ENCODE measurements around the gene CCDC17.

Gene CCDC17
- total RNA-seq, result 8.9 to 10.3 reads per million in 2 donors

DNA sequence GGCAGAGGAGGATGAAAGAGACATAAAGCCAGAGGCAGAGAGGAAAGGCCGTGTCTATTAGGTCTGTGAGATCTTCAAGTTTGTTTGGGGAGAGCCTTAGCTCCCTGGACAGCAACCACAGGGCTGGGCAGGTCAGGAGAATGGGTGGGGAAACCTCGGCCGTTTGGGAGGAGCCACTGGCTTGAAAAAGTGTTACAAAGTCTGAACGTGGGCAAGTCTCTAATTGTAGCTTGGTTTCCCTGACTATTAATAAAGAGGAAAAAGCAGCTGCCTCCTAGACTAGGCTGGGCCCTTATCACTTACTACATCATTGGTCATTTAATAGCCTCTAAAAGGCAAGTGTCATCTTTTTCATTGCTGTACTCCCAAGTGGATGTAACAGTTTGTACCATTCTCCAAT, at the start of gene CCDC17:
Gene CCDC17, minus strand, starts transcription at position 83 of the 400 bp plus-strand sequence. CDS start 145 bp downstream, outside the sequence.
- no peak for DNase-seq

DNA sequence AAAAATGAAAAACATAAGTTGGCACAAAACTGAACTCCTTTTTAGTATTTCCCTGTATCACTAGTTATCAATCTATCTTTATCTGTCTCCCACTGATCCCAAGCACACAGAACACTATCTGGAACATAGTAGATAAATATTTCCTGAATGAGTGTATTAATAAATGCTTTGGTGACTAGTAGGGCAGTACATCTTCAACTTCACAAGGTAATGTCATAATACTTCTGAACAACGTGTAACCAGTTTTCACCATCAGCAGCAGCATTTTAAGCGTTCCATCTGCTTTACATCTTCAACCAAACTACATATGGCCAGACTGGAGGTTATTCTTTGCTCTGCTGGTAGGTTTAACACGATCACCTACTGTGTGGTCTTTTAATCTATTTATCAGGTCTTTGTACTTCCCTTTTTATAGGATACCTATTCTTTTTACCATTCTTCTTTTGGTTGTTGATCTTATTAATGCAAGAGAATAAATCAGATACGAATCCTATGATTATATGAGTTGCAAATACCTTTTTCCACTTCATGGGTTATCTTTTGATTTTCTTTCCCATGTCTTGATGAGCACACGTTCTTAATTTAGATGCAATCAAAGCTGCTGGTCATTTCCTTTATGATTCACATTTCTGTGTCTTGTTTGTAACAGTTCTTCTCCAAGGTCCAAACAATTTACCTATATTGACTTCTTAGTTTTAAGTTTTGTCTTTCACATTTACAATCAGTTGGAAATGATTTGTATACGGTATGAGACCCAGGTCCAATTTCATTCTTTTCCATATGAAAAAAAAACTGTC, 46.2 kb upstream of the CCDC17 start:
- no peak for DNase-seq

DNA sequence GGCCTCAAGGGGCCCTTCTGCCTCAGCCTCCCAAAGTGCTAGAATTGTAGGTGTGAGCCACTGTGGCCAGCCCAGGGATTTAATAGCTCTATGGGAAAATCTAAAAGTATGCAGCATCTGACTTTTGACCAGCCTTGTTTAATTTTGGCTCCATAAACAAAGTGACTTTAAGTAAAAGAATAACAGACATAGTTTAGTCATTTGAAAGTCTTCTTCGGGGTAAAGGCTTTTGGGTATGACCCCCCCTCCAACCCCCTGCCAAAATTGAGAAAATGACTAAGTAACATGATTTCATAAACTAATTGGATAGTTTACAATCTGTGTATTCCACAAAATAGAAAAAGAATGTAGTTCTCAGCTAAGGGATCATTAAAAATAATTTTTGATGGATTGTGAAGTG, 45.5 kb upstream of the CCDC17 start:
- no peak for DNase-seq

DNA sequence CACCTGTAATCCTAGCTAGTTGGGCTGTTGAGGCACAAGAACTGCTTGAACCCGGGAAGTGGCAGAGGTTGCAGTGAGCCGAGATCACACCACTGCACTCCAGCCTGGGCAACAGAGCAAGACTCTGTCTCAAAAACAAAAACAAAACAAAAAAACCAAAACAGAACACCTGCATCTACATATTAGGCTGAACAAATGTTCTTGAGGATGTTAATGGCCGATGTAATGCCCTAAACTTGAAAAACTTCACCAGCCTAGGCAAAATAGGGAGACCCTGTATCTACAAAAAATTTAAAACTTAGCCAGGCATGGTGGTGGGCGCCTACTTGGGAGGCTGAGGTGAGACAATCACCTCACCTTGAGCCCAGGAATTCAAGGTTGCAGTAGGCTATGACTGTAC, 44.7 kb upstream of the CCDC17 start:
- DNase-seq, result no peak

DNA sequence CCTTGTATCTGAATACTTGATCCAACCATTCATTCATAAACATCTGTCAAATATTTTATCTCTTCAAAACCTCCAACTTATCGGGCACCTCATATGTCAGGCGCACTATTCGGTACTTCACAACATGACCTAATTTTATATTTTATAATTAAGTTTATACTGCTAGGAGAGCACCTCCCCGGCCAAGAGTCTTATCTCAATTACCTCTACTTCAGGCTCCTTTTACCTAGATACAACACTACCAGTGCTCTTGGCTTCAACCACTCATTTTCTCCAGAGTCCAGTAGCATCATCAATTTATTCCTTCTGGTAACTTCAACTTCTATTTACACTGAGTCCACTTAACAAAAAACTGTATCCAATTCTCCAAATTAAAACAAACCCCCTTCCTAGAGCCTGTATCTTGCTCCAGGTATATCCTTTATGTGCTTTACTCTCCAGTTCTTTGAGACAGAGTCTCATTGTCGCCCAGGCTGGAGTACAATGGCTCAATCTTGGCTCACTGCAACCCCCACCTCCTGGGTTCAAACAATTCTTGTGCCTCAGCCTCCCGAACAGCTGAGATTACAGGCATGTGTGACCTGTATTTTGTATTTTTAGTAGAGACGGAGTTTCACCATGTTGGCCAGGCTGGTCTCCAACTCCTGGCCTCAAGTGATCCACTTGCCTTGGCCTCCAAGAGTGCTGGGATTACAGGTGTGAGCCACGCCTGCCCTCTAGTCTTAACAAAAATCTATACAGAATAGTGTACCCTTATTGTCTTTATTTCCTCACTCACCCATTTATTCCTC, 43.7 kb upstream of the CCDC17 start:
- DNase-seq, result no peak

DNA sequence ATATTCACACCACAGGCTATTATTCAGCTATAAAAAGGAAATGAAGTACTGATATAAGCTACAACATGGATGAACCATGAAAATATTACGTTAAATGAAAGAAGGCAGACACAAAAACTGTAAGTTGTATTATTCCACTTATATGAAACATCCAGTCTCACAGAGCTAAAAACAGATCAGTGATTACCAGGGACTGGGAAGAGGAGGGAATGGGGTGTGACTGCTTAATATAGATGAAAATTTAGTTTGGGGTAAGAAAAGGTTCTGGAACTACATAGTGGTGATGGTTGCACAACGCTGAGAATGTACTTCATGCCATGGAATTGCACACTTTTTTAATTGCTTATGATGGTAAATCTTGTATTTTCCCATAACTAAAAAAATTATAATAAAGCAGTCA, 43.0 kb upstream of the CCDC17 start:
- DNase-seq, result no peak

DNA sequence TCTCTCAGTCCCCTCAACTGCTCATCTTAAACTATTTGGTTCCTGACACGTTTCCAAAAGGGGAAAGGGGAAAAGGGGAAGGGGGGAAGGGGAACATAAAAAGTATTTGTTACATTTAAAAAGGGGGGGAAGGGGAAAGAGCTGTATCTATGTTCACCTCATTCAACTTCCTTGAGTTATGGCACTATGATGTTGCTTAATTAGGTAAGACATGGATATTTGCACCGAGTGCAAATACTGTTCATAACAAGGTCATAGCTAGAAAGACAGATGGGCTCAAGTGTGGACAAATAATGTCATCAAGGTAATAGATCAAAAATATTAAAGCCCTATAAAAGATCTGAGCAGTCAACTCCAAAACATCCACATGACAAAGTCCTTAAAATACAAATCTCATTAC, 36.5 kb upstream of the CCDC17 start:
- DNase-seq, result no peak

DNA sequence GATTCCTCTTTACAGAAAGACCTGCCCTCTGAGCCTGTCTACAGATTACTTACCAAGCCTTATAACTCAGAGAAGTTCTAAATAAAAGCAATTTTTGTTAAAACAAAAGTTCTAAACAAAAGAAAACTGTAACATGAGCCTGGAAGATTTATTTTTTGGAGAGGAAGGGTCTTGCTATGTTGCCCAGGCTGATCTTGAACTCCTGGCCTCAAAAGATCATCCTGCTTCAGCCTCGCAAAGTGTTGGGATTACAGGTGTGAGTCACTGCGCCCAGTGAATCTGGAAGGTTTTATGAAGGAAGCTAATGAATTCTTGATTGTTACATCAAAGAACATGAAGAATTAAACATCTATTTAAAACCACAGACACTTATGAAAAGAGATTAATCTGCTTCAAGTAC, 35.4 kb upstream of the CCDC17 start:
- DNase-seq, result no peak

DNA sequence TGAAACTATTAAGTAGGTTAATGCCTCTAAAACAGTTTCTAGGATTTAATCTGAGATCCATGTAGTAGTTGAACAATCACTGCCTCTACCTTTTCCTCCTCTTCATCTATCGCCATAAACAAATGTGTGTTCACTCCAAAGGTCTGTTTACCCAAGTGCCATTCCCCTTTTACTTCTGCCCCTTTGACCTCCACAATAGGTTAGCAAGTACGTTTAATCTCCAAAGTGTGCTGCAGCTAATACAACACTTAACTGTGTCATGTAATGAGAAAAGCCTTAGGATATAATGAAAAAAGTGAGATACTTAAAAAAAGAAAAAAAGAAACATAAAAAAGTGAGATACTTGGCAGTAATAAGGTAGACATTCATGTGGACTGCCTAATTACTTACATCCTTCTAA, 34.3 kb upstream of the CCDC17 start:
- no peak for DNase-seq

DNA sequence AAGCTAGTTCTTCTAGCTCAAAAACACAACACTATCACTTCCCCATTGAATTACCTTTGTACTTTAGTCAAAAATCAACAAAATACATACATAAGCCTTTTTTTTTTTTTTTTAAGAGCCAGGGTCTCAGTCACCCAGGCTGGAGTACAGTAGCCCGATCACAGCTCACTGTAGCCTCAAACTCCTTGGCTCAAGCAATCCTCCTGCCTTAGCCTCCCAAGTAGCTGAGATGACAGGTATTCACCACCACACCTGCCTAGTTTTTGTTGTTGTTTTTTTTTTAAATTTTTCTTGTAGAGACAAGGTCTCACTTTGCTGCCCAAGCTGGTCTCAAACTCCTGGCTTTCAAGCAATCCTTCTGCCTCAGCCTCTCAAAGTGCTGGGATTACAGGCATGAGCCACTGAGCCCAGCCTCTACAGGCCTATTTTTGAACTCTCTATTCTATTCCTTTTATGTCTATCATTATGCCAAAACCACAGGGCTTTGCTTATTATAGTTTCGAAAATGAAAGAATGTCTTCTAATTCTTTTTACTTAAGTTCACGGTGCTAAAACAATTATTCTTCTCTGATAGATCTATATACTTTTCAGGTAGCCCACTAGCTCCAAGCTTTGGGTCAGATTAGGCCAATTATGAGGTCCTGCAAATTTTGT, 32.8 kb upstream of the CCDC17 start:
- no peak for DNase-seq

DNA sequence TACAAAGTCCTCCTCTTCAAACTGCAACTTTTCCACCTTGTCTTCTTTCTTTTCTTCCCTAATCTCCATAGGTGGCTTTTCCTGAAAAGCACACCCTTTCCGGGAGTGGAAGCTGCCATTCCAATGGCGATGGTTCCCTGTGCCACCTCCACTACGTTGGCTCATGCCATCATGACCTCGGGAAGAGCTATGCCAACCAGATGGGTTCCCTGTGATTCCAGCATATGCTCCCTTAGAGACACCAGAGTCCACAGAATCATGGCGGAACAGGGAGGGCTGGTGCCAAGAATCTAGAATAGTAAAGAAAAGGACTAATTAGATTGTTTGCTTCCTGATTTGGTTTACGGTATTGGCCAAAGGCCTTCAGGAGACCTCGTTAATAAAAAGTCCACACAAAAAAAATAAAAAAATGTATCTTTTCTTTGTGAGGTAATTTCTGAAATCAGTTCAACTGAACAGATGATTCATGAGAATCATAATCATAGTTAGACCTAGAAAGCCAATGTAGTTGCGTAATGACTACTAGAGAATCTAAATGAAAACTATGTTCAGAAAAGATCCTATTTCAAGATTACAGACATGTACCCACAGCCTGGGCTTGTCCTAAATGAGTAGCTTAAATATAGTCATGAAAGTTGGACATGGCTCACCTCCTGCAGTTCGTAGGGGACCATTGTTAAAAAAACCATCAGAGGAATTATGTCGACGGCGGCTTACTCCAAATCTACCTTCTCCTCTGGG, 30.9 kb upstream of the CCDC17 start:
- DNase-seq, result no peak

DNA sequence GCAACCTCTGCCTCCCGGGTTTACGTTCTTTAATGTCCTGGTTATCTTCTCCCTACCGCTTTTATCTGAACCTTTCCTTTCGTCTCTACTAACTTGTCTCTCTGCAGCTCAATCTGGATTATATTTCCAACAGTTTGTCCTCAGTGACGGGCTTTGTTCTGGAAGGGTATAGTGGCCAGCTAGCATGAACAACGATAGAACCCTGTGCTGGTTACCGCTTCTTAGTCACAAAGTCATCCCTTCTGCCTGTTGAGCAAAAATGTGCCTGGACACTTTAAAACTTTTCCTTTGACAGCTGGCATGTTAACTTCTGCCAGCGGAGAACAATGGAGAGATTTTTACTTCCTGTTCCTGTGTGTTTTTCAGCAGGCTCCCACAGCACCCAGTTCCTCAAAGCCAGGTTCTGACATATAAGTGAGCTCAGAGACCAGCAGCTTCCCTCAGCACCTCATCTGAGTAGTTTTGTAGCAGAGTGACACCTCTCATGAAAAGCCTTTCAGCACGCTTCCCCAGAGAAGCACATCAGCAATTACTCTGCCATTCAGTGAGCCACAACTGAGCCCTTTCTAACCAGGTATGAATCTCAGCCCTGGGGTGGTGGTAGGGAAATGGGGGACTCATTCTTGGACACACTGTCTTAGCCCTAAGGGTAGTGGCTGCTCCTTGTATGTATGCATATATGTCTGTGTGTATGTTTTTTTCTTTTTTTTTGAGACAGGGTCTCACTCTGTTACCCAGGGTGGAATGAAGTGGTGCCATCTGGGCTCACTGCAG, 23.6 kb upstream of the CCDC17 start:
- no peak for DNase-seq

DNA sequence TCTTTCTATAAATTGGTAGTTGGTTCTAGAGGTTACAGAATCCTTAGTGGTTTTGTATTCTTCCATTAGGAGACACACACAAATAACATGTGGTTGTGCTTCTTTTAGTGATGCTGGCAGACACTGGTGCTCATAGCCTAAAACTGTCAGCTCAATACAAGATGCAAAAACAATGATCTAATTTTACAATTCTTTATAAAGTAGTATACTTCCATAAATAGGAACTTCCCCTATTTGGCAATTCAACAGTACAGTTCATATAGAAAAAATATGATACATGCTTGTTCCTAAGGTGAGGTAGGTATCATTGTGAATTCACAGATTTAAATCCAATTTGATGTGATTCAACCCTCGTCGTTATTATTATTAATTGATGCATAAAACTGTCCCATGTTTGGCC, 20.8 kb upstream of the CCDC17 start:
- no peak for DNase-seq

DNA sequence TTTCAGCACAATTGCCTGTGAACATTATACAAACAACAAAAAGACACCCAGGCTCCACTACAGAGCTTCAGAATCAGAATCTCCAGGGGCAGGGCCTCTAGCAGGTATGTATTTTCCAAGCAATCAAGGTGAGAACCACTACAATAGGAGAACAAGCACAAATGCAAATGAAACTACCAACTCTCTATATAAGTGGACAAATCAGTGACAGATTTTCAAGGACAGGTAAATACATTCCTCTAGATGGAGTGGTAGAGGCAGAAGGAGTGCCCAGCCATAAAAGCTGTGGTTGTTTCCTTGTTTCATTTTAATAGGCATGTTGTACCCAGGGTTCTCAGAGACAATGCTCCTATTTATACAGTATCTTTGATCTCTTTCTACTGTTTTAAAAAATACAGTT, 20.1 kb upstream of the CCDC17 start:
- no peak for DNase-seq

DNA sequence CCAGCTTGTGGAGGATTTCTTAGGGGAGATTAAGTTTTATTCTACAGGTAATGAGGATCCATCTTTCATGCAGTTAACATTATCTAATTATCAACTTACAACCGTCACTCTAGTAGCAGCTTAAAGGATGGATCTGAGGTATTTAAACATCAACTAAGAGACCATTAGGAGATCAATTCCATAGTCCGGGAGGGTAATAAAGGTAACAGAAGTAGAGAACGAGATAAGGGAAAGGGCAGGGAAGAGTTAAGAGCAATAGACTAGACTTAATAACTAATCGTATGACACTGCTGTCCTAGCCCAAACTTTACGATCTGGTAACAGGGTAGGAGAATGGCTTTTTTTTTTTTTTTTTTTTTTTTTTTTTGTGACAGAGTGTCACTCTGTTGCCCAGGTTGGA, 19.5 kb upstream of the CCDC17 start:
- DNase-seq, result no peak

DNA sequence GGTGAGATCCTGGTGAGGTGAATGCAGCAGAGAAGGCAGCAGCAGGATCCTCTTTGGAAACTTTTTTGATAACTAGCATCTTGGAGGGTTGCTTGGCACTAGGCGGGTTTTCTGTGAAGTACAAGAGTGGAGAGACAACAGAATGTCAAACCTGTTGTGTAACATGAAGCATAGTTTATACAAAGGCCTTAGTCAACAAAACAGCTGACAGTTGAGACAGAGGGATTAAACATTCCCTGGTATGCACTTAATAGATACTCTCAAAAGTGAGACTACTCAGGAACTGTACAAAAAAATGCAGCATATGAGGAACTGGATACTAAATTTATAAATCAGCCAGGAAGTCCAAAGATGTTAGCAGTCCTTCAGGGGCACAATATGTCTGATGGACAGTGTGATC, 16.4 kb upstream of the CCDC17 start:
- DNase-seq, result no peak

DNA sequence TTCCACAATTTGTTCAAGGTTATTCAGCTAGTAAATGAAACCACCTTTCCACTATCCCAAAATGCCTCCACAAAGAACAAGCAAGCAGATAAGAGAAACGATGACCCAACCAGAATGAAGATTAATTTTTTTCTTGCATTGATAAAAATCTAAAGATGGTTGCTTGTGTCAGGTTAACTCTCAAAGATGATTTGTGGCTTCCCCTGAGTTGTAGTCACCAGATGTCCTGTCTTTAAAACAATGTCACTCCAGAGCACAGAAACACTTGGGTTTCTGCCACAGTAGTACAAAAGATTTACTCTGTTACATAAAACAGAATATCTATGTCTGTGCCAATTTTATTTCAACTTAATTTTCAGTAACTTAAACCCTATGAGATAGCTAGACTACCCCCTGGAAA, 11.4 kb upstream of the CCDC17 start:
- no peak for DNase-seq

DNA sequence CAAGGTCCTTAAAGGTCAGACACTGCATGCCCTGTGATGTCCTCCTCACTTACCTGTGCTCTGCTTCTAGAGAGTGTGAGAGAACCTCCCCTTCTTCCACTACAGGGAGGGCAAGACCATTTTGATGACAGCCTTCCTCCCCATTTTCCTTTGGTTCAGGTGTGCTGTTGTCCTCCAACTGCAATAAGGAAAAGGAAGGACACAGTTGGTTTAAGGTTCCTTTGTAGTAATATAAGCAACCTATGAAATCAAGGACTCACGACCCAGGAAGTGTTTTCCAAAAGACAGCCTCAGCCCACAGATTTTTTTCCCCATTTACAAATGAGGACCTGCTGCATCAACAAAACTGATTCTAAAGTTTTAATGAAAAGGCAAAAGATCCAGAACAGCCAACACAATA, 6.6 kb upstream of the CCDC17 start:
- no peak for DNase-seq

DNA sequence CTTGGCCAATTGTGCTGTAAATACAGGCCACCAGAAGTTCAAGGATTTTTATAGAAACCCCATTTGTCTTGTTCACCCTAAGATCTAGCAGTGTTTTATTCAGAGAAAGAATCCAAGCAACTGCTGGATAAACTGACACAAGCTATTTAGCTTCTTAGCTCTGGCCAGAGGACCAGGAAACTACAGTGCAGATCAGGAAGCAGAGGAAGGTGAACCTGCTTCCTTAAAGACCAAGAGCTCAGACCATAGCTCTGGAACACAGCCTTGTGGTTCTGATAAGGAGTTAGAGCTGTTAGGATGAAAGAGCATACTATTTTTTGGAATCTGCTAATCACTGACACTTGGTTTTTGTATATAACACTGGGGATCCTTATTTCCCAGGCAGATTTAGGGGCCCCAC, 5.2 kb upstream of the CCDC17 start:
- no peak for DNase-seq

DNA sequence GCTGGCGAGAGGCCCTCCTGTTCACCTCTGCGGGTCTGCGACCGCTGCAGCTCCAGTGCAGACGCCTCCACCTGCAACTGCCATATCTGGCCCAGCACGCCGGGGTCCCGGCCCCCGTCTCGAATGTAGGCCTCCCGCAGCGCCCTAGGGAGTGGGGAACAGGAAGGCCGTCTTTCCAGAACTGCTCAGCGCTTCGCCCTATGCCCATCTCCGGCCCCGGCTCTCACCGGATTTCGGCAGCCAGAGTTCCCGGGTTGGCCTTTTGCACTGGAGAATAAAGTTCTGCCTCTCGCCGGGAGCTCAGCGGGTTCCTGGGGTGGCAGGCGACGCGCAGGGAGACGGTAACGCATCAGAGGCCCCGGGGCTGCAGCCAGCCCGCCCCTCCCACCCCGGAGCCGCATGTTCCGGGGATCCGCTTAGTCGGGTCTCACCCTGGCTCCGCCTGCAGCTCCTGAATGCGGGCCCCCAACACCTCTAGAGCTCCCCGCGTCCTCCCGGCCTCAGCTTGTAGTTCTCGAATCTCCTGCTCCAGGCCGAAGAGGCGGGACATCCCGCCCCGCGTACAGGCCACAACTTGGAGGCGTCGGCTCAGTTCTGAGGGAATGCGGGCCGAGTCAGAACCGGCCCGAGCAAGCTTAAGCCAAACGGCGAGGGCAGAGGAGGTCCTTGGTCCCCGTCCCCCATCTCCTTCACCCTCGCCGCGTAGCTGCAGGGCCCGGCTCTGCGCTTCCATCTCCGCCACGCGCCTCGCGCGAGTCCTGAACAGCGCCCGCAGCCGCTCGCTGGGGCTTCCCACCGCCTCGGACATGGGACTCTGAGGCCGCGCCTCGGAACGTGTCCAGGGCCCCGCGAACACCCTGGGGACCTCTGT, 1.1 kb downstream of the CCDC17 start:
- DNase-seq, result no peak

DNA sequence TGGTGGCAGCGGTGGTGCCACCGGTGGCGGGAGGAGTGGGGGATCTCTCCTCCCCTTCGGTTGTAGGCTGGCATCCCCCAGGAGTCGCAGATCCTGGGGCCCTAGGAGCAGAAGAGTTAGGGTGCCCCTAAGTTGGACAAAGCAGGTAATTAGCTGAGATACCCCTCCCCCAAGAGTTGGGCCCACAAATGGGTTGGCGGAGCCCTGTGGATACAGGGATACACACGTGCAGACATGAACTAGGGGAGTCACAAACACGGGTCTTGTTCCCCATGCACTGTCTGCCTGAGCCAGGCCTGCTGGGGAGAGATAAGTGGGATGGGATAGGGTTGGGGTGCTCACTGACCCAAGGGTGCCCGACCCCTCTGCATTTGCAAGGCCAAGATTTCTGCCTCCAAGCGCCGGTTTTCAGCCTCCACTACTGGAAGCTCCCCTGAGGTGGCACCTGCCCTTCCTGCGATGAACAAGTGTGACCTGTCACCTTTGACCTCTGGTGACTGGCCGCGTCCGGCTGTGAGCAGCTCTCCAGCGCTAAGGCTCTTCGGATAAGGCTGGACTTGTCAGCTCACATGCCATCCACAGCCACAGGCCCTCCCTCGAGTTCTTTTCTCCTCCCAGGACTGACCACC, 1.8 kb downstream of the CCDC17 start:
- DNase-seq, result no peak

Data from activated gamma-delta T cell (primary cell).